ENCODE data around the gene SLC18A2. TPM values are rescaled to one million over a fixed set of nuclear protein-coding genes. Genes with fewer than 3 reads are reported as not detected.

Gene SLC18A2
- total RNA-seq, 2 donors from 2014 or later = 0.24 TPM

DNA sequence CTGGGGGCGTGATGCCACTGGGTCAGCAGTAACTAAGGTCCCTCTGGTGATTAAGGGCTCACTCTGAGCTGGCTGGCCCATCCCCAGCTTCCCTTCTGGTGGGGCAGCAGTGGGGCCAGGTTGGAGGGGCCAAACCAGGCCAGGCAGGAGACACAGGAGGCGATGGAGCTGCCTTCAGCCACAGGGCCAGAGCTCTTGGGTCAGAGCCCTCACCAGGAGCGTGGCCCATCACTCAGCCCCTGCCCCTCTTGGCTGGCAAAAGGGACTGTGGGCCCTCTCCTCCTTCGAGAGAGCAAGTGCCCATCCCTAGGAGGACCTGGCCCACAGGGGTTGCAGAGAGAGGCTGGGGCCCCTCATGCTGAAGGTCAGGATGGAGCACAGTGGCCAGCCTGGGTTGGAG, 39.1 kb upstream of the SLC18A2 start:
- H3K4me3 ChIP-seq (ENCODE audit: low read length) = no peak overlapping the region
- peaks cover 5% of the 10 kb centered on the region for H3K4me1 ChIP-seq (ENCODE audit: control insufficient read depth, insufficient read depth, low read length)
- no peak for DNase-seq
- Mint-ChIP-seq H3K27ac (no peak overlapping the region), H3K36me3 (ENCODE audit: low read depth) (no peaks in the 10 kb centered on the region), H3K27me3 (ENCODE audit: insufficient read depth) (peaks cover 1% of the 10 kb centered on the region), H3K4me1 (peaks cover 10% of the 10 kb centered on the region), H3K4me3 (no peak overlapping the region), H3K9me3 (no peaks in the 10 kb centered on the region)
- no peaks in the 10 kb centered on the region for H3K9me3 ChIP-seq (ENCODE audit: control insufficient read depth, low read length)
- H3K27ac ChIP-seq (ENCODE audit: low read depth, low read length) = no peak overlapping the region
- 65 to 67% methylated on average over 3 to 4 of the region's 4 CpGs for WGBS, 2 experiments (ENCODE audit: insufficient coverage in 1 of 2, insufficient read length in 1 of 2)
- no peaks in the 10 kb centered on the region for H3K27me3 ChIP-seq (ENCODE audit: control insufficient read depth, insufficient read depth, low read length, poor library complexity, severe bottlenecking)
- TF ChIP-seq, protein P1, sequence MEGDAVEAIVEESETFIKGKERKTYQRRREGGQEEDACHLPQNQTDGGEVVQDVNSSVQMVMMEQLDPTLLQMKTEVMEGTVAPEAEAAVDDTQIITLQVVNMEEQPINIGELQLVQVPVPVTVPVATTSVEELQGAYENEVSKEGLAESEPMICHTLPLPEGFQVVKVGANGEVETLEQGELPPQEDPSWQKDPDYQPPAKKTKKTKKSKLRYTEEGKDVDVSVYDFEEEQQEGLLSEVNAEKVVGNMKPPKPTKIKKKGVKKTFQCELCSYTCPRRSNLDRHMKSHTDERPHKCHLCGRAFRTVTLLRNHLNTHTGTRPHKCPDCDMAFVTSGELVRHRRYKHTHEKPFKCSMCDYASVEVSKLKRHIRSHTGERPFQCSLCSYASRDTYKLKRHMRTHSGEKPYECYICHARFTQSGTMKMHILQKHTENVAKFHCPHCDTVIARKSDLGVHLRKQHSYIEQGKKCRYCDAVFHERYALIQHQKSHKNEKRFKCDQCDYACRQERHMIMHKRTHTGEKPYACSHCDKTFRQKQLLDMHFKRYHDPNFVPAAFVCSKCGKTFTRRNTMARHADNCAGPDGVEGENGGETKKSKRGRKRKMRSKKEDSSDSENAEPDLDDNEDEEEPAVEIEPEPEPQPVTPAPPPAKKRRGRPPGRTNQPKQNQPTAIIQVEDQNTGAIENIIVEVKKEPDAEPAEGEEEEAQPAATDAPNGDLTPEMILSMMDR (conservative IDR thresholded peaks at IDR 0.05) = no peak
- no peaks in the 10 kb centered on the region for H3K36me3 ChIP-seq (ENCODE audit: control insufficient read depth, insufficient read depth, low read length)
- no peak overlapping the region for H3K9ac ChIP-seq (ENCODE audit: extremely low read depth, low read length, poor library complexity, severe bottlenecking)

GRCh38 chr10:117204316-117204715, 36.6 kb upstream of the SLC18A2 start:
- no peaks in the 10 kb centered on the region for H3K9me3 ChIP-seq (ENCODE audit: control insufficient read depth, low read length)
- H3K4me1 ChIP-seq (ENCODE audit: control insufficient read depth, insufficient read depth, low read length) = no peaks in the 10 kb centered on the region
- no peaks in the 10 kb centered on the region for H3K9me3 Mint-ChIP-seq
- no peaks in the 10 kb centered on the region for H3K36me3 ChIP-seq (ENCODE audit: control insufficient read depth, insufficient read depth, low read length)
- no peak overlapping the region for H3K4me3 Mint-ChIP-seq
- peaks cover 11% of the 10 kb centered on the region for H3K27me3 Mint-ChIP-seq (ENCODE audit: insufficient read depth)
- DNase-seq = no peak
- H3K27ac ChIP-seq (ENCODE audit: low read depth, low read length) = no peak overlapping the region
- no peak overlapping the region for H3K9ac ChIP-seq (ENCODE audit: extremely low read depth, low read length, poor library complexity, severe bottlenecking)
- H3K4me3 ChIP-seq (ENCODE audit: low read length) = no peak overlapping the region
- TF ChIP-seq, protein P1 (conservative IDR thresholded peaks at IDR 0.05) = no peak
- H3K36me3 Mint-ChIP-seq (ENCODE audit: low read depth) = no peaks in the 10 kb centered on the region
- WGBS, 2 experiments (ENCODE audit: insufficient coverage in 1 of 2, insufficient read length in 1 of 2) = 20 to 35% methylated on average over 2 of the region's 2 CpGs
- no peak overlapping the region for H3K27ac Mint-ChIP-seq
- H3K4me1 Mint-ChIP-seq = no peaks in the 10 kb centered on the region
- no peaks in the 10 kb centered on the region for H3K27me3 ChIP-seq (ENCODE audit: control insufficient read depth, insufficient read depth, low read length, poor library complexity, severe bottlenecking)

DNA sequence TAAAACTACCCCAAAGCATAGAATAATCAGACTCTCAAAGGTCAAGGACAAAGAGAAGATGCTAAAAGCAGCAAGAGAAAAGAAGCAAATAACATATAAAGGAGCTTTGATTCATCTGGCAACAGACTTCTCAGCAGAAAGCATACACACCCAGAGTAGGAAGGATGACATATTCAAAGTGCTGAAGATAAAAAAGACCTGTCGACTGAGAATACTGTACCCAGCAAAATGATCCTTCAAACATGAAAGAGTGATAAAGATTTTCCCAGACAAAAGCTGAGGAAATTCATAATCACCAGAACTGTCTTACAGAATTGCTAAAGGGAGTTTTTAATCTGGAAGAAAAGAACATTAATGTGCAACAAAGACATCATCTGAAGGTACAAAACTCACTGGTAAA, 28.7 kb upstream of the SLC18A2 start:
- Histone ChIP-seq H3K27me3 (ENCODE audit: control insufficient read depth, insufficient read depth, low read length, poor library complexity, severe bottlenecking) (peaks cover 29% of the 10 kb centered on the region), H3K27ac (ENCODE audit: low read depth, low read length) (no peak overlapping the region), H3K4me1 (ENCODE audit: control insufficient read depth, insufficient read depth, low read length) (no peaks in the 10 kb centered on the region), H3K4me3 (ENCODE audit: low read length) (no peak overlapping the region), H3K36me3 (ENCODE audit: control insufficient read depth, insufficient read depth, low read length) (no peaks in the 10 kb centered on the region), H3K9me3 (ENCODE audit: control insufficient read depth, low read length) (peaks cover 28% of the 10 kb centered on the region), H3K9ac (ENCODE audit: extremely low read depth, low read length, poor library complexity, severe bottlenecking) (no peak overlapping the region)
- Mint-ChIP-seq H3K4me1 (peaks cover 12% of the 10 kb centered on the region), H3K27me3 (ENCODE audit: insufficient read depth) (peaks cover 71% of the 10 kb centered on the region), H3K4me3 (no peak overlapping the region), H3K27ac (no peak overlapping the region), H3K36me3 (ENCODE audit: low read depth) (no peaks in the 10 kb centered on the region), H3K9me3 (peaks cover 15% of the 10 kb centered on the region)
- WGBS, 2 experiments (ENCODE audit: insufficient coverage in 1 of 2, insufficient read length in 1 of 2) = 86 to 94% methylated on average over 1 of the region's 1 CpG
- DNase-seq = no peak
- TF ChIP-seq, protein P1 (conservative IDR thresholded peaks at IDR 0.05) = no peak

Data from endodermal cell (in vitro differentiated cells).